Retinal pigment epithelial cell (primary cell): ENCODE measurements around the gene CRYL1.

Experiments
- DNase-seq: peaks from one replicate; pipeline ENCODE4 v3.0.0-alpha.2; 2010; ENCODE audit warnings: low read depth
- H3K4me3 ChIP-seq: 2 replicates; pipeline ENCODE4 v1.5.1; 2011; ENCODE audit warnings: mild to moderate bottlenecking, low read length, control low read depth, moderate library complexity
- CTCF ChIP-seq: conservative IDR thresholded peaks from 2 replicates; pipeline ENCODE4 v1.5.1; 2011; ENCODE audit warnings: low read depth, low read length, control low read depth, inconsistent platforms

Gene CRYL1

DNA sequence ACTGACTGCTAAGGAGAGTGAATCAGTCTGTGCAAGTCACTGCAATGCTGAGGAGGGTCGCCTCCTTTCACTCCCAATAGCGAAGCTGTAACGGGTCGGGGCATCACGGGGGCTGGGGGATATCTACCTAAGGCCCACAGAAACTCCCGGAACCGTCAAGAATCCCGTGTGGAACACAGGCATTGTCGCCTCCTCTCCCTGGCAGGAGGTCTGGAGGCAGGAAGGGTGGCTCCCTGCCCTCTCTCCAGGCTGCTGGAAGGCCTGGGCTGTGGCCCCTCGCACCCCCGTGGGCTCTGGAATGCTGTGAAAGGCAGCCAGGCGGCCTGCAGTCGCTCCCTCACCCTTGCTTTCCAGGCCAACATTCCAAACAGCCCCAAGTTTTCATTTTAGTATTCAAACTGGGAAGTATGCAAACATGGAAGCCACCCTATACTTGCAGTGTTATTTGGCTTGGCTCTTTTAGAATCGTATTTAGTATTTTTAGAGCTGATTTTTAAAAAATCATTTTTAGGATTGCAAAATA is 109.4 kb downstream of the CRYL1 start:
- no peak overlapping the region for H3K4me3 ChIP-seq
- no peak for TF ChIP-seq CTCF
- no peak for DNase-seq

- no peak for TF ChIP-seq CTCF
- no peak for DNase-seq
- no peak overlapping the region for H3K4me3 ChIP-seq
These were observed 110.0 kb downstream of the CRYL1 start for GRCh38 chr13:20415694-20416107.

DNA sequence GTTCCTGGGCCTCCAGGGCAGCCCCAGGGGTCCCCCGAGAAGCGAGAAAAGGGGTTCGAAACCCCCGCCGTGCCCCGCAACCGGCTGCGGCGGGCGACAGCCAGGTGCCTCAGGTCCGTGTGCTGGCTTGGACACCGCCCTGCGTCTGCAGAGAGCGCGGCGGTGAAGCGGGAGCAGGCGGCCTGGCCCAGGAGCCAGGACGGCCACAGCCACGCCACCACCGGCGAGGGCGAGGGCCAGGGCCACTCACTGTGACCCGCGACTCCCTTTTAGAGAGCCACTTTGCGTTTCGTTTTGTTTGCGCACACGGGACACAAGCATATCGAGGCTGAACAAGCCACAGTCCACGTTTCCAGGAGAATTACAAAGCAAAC is 110.4 kb downstream of the CRYL1 start:
- H3K4me3 ChIP-seq = no peak overlapping the region
- DNase-seq = no peak
- TF ChIP-seq CTCF = no peak

GRCh38 chr13:20414546-20415305 is 110.9 kb downstream of the CRYL1 start:
- no peak overlapping the region for H3K4me3 ChIP-seq
- no peak for TF ChIP-seq CTCF
- DNase-seq = no peak

GRCh38 chr13:20412691-20413355 is 112.8 kb downstream of the CRYL1 start:
- no peak overlapping the region for H3K4me3 ChIP-seq
- no peak for DNase-seq
- no peak for TF ChIP-seq CTCF

GRCh38 chr13:20411638-20412342 is 113.9 kb downstream of the CRYL1 start:
- H3K4me3 ChIP-seq = no peak overlapping the region
- no peak for DNase-seq
- no peak for TF ChIP-seq CTCF
